ENCODE data around the gene ZNF439. TPM values are rescaled to one million over a fixed set of nuclear protein-coding genes. Genes with fewer than 3 reads are reported as not detected.

ZNF439 gene
- total RNA-seq, 1 experiment from 2014 or later, result not detected

DNA sequence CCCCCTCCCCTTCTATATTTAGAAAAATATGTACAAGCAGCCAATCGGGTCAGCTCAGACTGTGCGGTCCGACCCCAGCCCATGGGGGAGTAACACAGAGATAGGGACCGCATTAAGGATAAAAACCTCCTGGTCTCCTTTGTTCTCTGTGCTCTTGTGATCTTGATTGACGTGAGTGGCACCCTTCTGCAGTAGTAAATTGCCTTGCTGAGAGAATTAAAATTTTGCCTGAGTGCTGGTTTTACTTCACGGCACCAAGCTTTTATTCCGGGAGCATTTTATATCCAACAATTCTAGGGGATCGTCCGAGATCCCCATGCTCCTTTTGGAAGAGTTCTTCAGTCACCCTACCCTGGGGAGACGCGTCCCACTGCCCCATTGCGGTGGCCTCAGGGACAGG, 32.1 kb downstream of the ZNF439 start:
- H3K27ac Mint-ChIP-seq (ENCODE audit: low read depth, unreplicated experiment), result no peak overlapping the region
- intact Hi-C loops (cut with micrococcal nuclease), result no loop called here
- ChIA-PET POLR2A (interaction anchor here (0.7 to 1.8 kb wide), 2 partner anchors 191 to 260 kb away, joined by 3 to 5 read pairs; partner anchors contain the start of gene ZNF20), CTCF (interaction anchor here (0.6 to 1.3 kb wide), 4 partner anchors 88 to 259 kb away, joined by 3 to 5 read pairs (median 4); partner anchors contain the start of gene ZNF20)
- TF ChIP-seq, protein P1, sequence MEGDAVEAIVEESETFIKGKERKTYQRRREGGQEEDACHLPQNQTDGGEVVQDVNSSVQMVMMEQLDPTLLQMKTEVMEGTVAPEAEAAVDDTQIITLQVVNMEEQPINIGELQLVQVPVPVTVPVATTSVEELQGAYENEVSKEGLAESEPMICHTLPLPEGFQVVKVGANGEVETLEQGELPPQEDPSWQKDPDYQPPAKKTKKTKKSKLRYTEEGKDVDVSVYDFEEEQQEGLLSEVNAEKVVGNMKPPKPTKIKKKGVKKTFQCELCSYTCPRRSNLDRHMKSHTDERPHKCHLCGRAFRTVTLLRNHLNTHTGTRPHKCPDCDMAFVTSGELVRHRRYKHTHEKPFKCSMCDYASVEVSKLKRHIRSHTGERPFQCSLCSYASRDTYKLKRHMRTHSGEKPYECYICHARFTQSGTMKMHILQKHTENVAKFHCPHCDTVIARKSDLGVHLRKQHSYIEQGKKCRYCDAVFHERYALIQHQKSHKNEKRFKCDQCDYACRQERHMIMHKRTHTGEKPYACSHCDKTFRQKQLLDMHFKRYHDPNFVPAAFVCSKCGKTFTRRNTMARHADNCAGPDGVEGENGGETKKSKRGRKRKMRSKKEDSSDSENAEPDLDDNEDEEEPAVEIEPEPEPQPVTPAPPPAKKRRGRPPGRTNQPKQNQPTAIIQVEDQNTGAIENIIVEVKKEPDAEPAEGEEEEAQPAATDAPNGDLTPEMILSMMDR (IDR thresholded peaks at IDR 0.05; ENCODE audit: unreplicated experiment), result no peak
- no peaks in the 10 kb centered on the region for H3K27me3 Mint-ChIP-seq (ENCODE audit: insufficient read depth, unreplicated experiment)
- no TSS peak for BruUV-seq (replicated peaks)
- DNase-seq (ENCODE audit: unreplicated experiment), result no peak
- no peaks in the 10 kb centered on the region for H3K4me1 Mint-ChIP-seq (ENCODE audit: insufficient read depth, unreplicated experiment)
- H3K36me3 Mint-ChIP-seq (ENCODE audit: insufficient read depth, unreplicated experiment), result no peaks in the 10 kb centered on the region
- peaks cover 41% of the 10 kb centered on the region for H3K9me3 Mint-ChIP-seq (ENCODE audit: unreplicated experiment)
- H3K4me3 Mint-ChIP-seq (ENCODE audit: unreplicated experiment), result no peak overlapping the region

DNA sequence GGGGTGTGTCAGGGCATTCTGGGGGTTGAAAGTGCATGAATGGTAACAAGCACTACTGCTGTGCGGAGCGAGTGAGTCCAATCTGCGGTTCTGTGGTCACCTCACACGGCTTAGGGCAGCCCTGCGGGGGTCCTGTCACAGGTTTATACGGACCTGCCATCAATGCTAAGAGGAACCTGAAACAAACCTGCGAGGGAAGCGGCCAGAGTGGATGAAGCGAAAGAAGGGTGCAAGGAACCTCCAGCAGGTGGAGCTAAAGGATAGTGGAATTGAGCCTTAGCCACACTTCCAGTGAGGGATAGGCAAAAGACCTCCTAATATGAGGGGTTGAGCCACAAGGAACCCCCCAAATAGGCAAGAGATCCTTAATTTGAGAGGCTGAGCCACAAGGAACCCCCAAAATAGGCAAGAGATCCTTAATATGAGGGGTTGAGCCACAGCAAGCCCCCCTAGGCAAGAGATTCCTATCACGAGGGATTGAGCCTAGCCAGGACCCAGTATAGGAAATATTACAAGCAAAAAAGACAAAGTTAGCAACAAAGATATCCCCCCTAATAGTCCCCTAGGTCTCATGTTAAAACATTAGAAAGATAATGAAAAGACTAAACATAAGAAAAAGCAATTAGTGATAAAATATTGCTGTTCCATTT, 32.8 kb downstream of the ZNF439 start:
- no peak overlapping the region for H3K27ac Mint-ChIP-seq (ENCODE audit: low read depth, unreplicated experiment)
- CTCF ChIA-PET, result interaction anchor here (0.6 to 1.5 kb wide), 5 partner anchors 89 to 259 kb away, joined by 3 to 6 read pairs (median 3); partner anchors contain the start of gene ZNF20
- intact Hi-C loops (cut with micrococcal nuclease), result no loop called here
- H3K4me1 Mint-ChIP-seq (ENCODE audit: insufficient read depth, unreplicated experiment), result no peaks in the 10 kb centered on the region
- no TSS peak for BruUV-seq (replicated peaks)
- H3K36me3 Mint-ChIP-seq (ENCODE audit: insufficient read depth, unreplicated experiment), result no peaks in the 10 kb centered on the region
- POLR2A ChIA-PET, result interaction anchor here (0.7 to 1.8 kb wide), 2 partner anchors 191 to 259 kb away, joined by 3 to 5 read pairs; partner anchors contain the start of gene ZNF20
- no peaks in the 10 kb centered on the region for H3K27me3 Mint-ChIP-seq (ENCODE audit: insufficient read depth, unreplicated experiment)
- peaks cover 35% of the 10 kb centered on the region for H3K9me3 Mint-ChIP-seq (ENCODE audit: unreplicated experiment)
- TF ChIP-seq, protein P1 (IDR thresholded peaks at IDR 0.05; ENCODE audit: unreplicated experiment), result no peak
- no peak overlapping the region for H3K4me3 Mint-ChIP-seq (ENCODE audit: unreplicated experiment)
- peak; percentile 30 for DNase-seq (ENCODE audit: unreplicated experiment)

DNA sequence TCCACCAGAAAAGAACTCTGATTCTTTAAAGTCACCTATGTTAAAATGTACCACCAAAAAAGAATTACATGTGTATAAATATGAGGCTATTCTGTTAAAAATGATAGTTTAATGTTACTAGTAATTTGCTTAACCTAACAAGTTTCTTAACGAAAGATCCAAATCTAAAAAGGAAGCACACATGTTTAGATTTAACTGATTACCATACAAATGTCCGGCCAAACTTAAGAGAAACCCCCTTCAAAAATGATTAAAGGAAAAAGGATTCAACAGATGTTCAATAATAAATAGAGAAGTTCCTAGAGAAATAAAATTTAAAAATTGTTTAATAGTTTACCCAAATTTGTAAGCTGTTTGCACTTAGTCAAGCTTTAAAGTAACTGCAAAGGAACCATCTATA, 34.1 kb downstream of the ZNF439 start:
- Mint-ChIP-seq H3K4me3 (ENCODE audit: unreplicated experiment) (no peak overlapping the region), H3K4me1 (ENCODE audit: insufficient read depth, unreplicated experiment) (no peaks in the 10 kb centered on the region), H3K27me3 (ENCODE audit: insufficient read depth, unreplicated experiment) (no peaks in the 10 kb centered on the region), H3K9me3 (ENCODE audit: unreplicated experiment) (peaks cover 29% of the 10 kb centered on the region), H3K36me3 (ENCODE audit: insufficient read depth, unreplicated experiment) (no peaks in the 10 kb centered on the region), H3K27ac (ENCODE audit: low read depth, unreplicated experiment) (no peak overlapping the region)
- DNase-seq (ENCODE audit: unreplicated experiment), result no peak
- POLR2A ChIA-PET, result no interaction called here
- BruUV-seq (replicated peaks), result no TSS peak
- intact Hi-C loops (cut with micrococcal nuclease), result no loop called here
- CTCF ChIA-PET, result interaction anchor here (0.6 to 1.5 kb wide), 8 partner anchors 39 to 259 kb away, joined by 3 to 6 read pairs (median 3); partner anchors contain the start of gene ZNF20
- TF ChIP-seq, protein P1 (IDR thresholded peaks at IDR 0.05; ENCODE audit: unreplicated experiment), result no peak

DNA sequence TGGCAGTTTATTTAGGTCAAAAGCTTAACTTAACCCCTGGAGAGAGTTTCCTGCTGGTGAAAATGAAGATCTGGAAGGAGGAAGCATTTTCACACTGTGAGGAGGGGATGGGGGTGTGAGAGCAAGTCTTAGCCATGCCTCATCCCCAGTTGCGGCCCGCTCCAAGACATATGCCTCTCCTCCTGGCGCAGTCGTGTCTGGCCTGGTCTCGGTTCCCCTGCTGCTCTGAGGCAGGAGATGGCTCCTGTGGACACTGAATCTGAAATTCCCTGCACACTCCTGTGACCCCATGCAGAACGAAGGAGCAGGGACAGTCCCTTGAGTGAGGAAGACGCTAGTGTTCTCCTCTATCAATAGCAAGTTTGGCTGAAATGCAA, 38.7 kb downstream of the ZNF439 start:
- no TSS peak for BruUV-seq (replicated peaks)
- Mint-ChIP-seq H3K4me1 (ENCODE audit: insufficient read depth, unreplicated experiment) (no peaks in the 10 kb centered on the region), H3K36me3 (ENCODE audit: insufficient read depth, unreplicated experiment) (no peaks in the 10 kb centered on the region), H3K9me3 (ENCODE audit: unreplicated experiment) (peaks cover 8% of the 10 kb centered on the region), H3K27me3 (ENCODE audit: insufficient read depth, unreplicated experiment) (no peaks in the 10 kb centered on the region), H3K4me3 (ENCODE audit: unreplicated experiment) (no peak overlapping the region), H3K27ac (ENCODE audit: low read depth, unreplicated experiment) (no peak overlapping the region)
- TF ChIP-seq, protein P1 (IDR thresholded peaks at IDR 0.05; ENCODE audit: unreplicated experiment), result no peak
- CTCF ChIA-PET, result interaction anchor here (0.6 kb wide), 2 partner anchors 190 to 951 kb away, joined by 3 read pairs; no protein-coding TSS in a partner anchor
- DNase-seq (ENCODE audit: unreplicated experiment), result no peak
- intact Hi-C loops (cut with micrococcal nuclease), result no loop called here
- POLR2A ChIA-PET, result no interaction called here
